A673 (cell line): ENCODE results near the gene AGTPBP1.

ENCODE experiments used
- EZH2 ChIP-seq: fragments of 200-600 bp; sonication (generic); IDR thresholded peaks from 2 replicates; pipeline ENCODE4 v1.6.1; 2017; ENCODE audit warnings: borderline replicate concordance, low read depth, mild to moderate bottlenecking, mixed read lengths, antibody characterized with exemption, low read length; ENCODE audit not compliant: poor library complexity, severe bottlenecking
- TF ChIP-seq, protein P1 (sequence below): fragments of 300-800, 200-600 bp; sonication (generic); conservative IDR thresholded peaks from 2 replicates; pipeline ENCODE4 v1.5.1; 2017; ENCODE audit warnings: low read depth, mild to moderate bottlenecking, antibody characterized with exemption, low read length, moderate library complexity, mixed read lengths

DNA sequence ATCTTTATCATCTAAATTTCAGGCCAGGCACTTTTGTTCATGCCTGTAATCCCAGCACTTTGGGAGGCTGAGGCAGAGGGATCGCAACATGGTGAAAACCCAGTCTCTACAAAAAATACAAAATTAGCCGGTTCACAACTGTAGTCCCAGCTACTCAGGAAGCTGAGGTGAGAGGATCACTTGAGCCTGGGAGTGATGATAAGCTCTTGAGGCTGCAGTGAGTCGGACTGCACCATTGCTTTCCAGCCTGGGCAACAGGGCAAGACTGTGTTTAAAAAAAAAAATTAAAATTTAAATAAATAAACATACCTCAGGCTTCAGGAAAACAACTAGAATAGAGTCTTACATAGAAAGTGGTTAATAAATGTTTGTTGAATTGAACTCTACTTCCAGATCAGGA lies 147.4 kb downstream of the AGTPBP1 start:
- TF ChIP-seq, protein P1, sequence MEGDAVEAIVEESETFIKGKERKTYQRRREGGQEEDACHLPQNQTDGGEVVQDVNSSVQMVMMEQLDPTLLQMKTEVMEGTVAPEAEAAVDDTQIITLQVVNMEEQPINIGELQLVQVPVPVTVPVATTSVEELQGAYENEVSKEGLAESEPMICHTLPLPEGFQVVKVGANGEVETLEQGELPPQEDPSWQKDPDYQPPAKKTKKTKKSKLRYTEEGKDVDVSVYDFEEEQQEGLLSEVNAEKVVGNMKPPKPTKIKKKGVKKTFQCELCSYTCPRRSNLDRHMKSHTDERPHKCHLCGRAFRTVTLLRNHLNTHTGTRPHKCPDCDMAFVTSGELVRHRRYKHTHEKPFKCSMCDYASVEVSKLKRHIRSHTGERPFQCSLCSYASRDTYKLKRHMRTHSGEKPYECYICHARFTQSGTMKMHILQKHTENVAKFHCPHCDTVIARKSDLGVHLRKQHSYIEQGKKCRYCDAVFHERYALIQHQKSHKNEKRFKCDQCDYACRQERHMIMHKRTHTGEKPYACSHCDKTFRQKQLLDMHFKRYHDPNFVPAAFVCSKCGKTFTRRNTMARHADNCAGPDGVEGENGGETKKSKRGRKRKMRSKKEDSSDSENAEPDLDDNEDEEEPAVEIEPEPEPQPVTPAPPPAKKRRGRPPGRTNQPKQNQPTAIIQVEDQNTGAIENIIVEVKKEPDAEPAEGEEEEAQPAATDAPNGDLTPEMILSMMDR, result no peak
- no peak for TF ChIP-seq EZH2
